NCI-H146 treated with DMSO at 0.1 percent for 48 hours (cell line): ENCODE results near the gene CHCHD4.
"Not testable (repeated sequence)": the region's sequence is repeated elsewhere in the genome, so short reads cannot be mapped to it uniquely, and the experiment has no call there.

Experiments
- DNase-seq: peaks from one replicate; lab custom pipeline; 2025; ENCODE audit not compliant: unreplicated experiment; lab: John Stamatoyannopoulos, UW

The CHCHD4 gene

GRCh38 chr3:14121859-14122258 is 2.8 kb downstream of the CHCHD4 start:
- DNase-seq, result no peak

- DNase-seq, result not testable (repeated sequence)
These were observed 3.7 kb downstream of the CHCHD4 start for GRCh38 chr3:14120921-14121448.

GRCh38 chr3:14120111-14120920 is 4.4 kb downstream of the CHCHD4 start:
- DNase-seq, result no peak

GRCh38 chr3:14119651-14120050 is 5.0 kb downstream of the CHCHD4 start:
- no peak for DNase-seq

GRCh38 chr3:14118400-14119381 is 6.0 kb downstream of the CHCHD4 start:
- no peak for DNase-seq

- no peak for DNase-seq
These were observed 6.9 kb downstream of the CHCHD4 start for GRCh38 chr3:14117468-14118399.

GRCh38 chr3:14113965-14114635 is 10.6 kb downstream of the CHCHD4 start:
- DNase-seq, result no peak

- DNase-seq, result no peak
These were observed 14.0 kb downstream of the CHCHD4 start for GRCh38 chr3:14110699-14111098.

GRCh38 chr3:14109821-14110220 is 14.8 kb downstream of the CHCHD4 start:
- DNase-seq, result not testable (repeated sequence)

- no peak for DNase-seq
These were observed 26.9 kb downstream of the CHCHD4 start for GRCh38 chr3:14097616-14098391.

GRCh38 chr3:14096742-14097141 is 27.9 kb downstream of the CHCHD4 start:
- DNase-seq, result no peak

- DNase-seq, result no peak
These were observed 30.8 kb downstream of the CHCHD4 start for GRCh38 chr3:14093831-14094230.

- DNase-seq, result no peak
These were observed 32.2 kb downstream of the CHCHD4 start for GRCh38 chr3:14092464-14092863.

- not testable (repeated sequence) for DNase-seq
These were observed 32.7 kb downstream of the CHCHD4 start for GRCh38 chr3:14091959-14092358.

GRCh38 chr3:14087461-14087860 is 37.2 kb downstream of the CHCHD4 start:
- DNase-seq, result not testable (repeated sequence)

GRCh38 chr3:14082108-14082657 is 42.5 kb downstream of the CHCHD4 start:
- no peak for DNase-seq

- no peak for DNase-seq
These were observed 47.4 kb downstream of the CHCHD4 start for GRCh38 chr3:14077310-14077709.

GRCh38 chr3:14075233-14075632 is 49.4 kb downstream of the CHCHD4 start:
- DNase-seq, result not testable (repeated sequence)

- no peak for DNase-seq
These were observed 59.8 kb downstream of the CHCHD4 start for GRCh38 chr3:14064910-14065309.
